GM18519 (cell line): ENCODE results near the gene QRFP.

Source experiments
- ATAC-seq: cut with Tn5 transposase; IDR thresholded peaks from one replicate; pipeline ENCODE4 v1.9.1; 2021; ENCODE audit warnings: mild to moderate bottlenecking, moderate library complexity; ENCODE audit not compliant: unreplicated experiment, low FRiP score

QRFP gene

GRCh38 chr9:130905902-130906734 lies 9.5 kb upstream of the QRFP start:
- no peak for ATAC-seq

- ATAC-seq: no peak
Measured at GRCh38 chr9:130905125-130905901, 8.7 kb upstream of the QRFP start.

GRCh38 chr9:130904070-130905044 lies 7.7 kb upstream of the QRFP start:
- no peak for ATAC-seq

- no peak for ATAC-seq
Measured at GRCh38 chr9:130903194-130904069, 6.8 kb upstream of the QRFP start.

- ATAC-seq: no peak
Measured at GRCh38 chr9:130902204-130903185, 5.9 kb upstream of the QRFP start.

- no peak for ATAC-seq
Measured at GRCh38 chr9:130901498-130902203, 5.0 kb upstream of the QRFP start.

GRCh38 chr9:130900701-130901497 lies 4.3 kb upstream of the QRFP start:
- ATAC-seq: no peak

- ATAC-seq: no peak
Measured at GRCh38 chr9:130899051-130899748, 2.6 kb upstream of the QRFP start.

GRCh38 chr9:130898552-130898852 lies 1.9 kb upstream of the QRFP start:
- ATAC-seq: no peak

- no peak for ATAC-seq
Measured at GRCh38 chr9:130897848-130898551, 1.4 kb upstream of the QRFP start.

GRCh38 chr9:130897105-130897751 lies 616 bp upstream of the QRFP start:
- ATAC-seq: no peak

GRCh38 chr9:130895481-130896232 lies 955 bp downstream of the QRFP start:
- ATAC-seq: no peak

GRCh38 chr9:130895038-130895437 lies 1.6 kb downstream of the QRFP start:
- no peak for ATAC-seq

- ATAC-seq: no peak
Measured at GRCh38 chr9:130894546-130894945, 2.1 kb downstream of the QRFP start.
